Heart right ventricle (tissue), 16 donors: ENCODE data around the gene MLX. TPM values are rescaled to one million over a fixed set of nuclear protein-coding genes. Genes with fewer than 3 reads are reported as not detected.

Source experiments
- ATAC-seq, 8 donors: fragments of 200-7000 bp; cut with Tn5 transposase; one replicate each; pipeline ENCODE4 v1.9.1; 2020; ENCODE audit warnings: mild to moderate bottlenecking in 8 of 8, moderate library complexity in 8 of 8, moderate number of reproducible peaks in 1 of 8
- DNase-seq, 2 donors: peaks; one replicate each; pipeline ENCODE4 v3.0.0-alpha.2; 2020
- H3K27ac ChIP-seq, 10 donors: fragments of 200-600 bp; sonication (generic) in 2 of 10; one replicate each; pipeline versions ENCODE4 v1.5.0 to v1.8.0; 2020 to 2022; ENCODE audit warnings: mild to moderate bottlenecking in 3 of 10
- H3K27me3 ChIP-seq, 7 donors: fragments of 200-600 bp; one replicate each; pipeline ENCODE4 v1.8.0; 2021 to 2022; ENCODE audit warnings: mild to moderate bottlenecking in 2 of 7
- H3K36me3 ChIP-seq, 9 donors: fragments of 200-600 bp; sonication (generic) in 1 of 9; one replicate each; pipeline versions ENCODE4 v1.5.0 to v1.8.0; 2020 to 2022; ENCODE audit warnings: mild to moderate bottlenecking in 2 of 9
- H3K4me1 ChIP-seq, 9 donors: fragments of 200-600 bp; sonication (generic) in 1 of 9; one replicate each; pipeline versions ENCODE4 v1.5.0 to v1.8.0; 2020 to 2022; ENCODE audit warnings: mild to moderate bottlenecking in 4 of 9
- H3K4me3 ChIP-seq, 10 donors: fragments of 200-600 bp; sonication (generic) in 2 of 10; one replicate each; pipeline versions ENCODE4 v1.5.0 to v1.8.0; 2020 to 2022; ENCODE audit warnings: mild to moderate bottlenecking in 7 of 10, moderate library complexity in 2 of 10
- H3K9me3 ChIP-seq, 11 donors: fragments of 200-600 bp in 10 of 11; sonication (generic) in 2 of 11; one replicate each; pipeline versions ENCODE4 v1.5.0 to v1.8.0; 2013 to 2022; ENCODE audit warnings: mild to moderate bottlenecking in 2 of 11, control low read depth in 1 of 11, moderate library complexity in 1 of 11
- CTCF ChIP-seq, 9 donors: fragments of 200-600 bp; sonication (generic) in 2 of 9; IDR thresholded peaks; one replicate each; pipeline versions ENCODE4 v1.5.0 to v1.8.0; 2021 to 2022; ENCODE audit warnings: antibody characterized with exemption in 9 of 9, mild to moderate bottlenecking in 5 of 9, moderate library complexity in 1 of 9
- WGBS, 2 donors: extraction: QIAGEN DNeasy Blood & Tissue Kit; methylation state at CpG; one replicate each; pipeline ENCODE4 v1.1.7; 2013; ENCODE audit warnings: inconsistent platforms in 1 of 2; 5-methylcytosine and 5-hydroxymethylcytosine counted together
- intact Hi-C, 10 donors: fragments of 100-400 bp; cut with DNase I; formaldehyde crosslinking; loops; one replicate each; pipeline versions ENCODE4 v1.11.1 to v1.14.2; 2022
- polyA plus RNA-seq, 2 donors: library from polyadenylated mRNA; stranded (reverse); fragments of 200-250 nt; gene quantifications; one replicate each; pipeline ENCODE4 v1.2.3, GENCODE V29; 2013
- total RNA-seq, 10 donors: library from RNA; stranded (reverse); fragmentation: NEBNext Ultra II Directional in 3 of 10; extraction: Animal tissue kit (Norgen Biotek cat#: 25700) in 3 of 10; gene quantifications; one replicate each; pipeline versions ENCODE4 v1.2.1 to v1.2.4, GENCODE V29; 2021 to 2023
- donor health status: Arrhythmogenic right ventricular cardiomyopathy.
- donor health status: ischemic (EF 13 %, LVEDD 7.1; RV severe dilation, severe dysfunction).
- donor health status: healthy with polysubstance abuse.
- donor health status: DM: no; HTN: yes; CAD: no.
- donor health status: DM: no; HTN: no; CAD: no.
- donor health status: ischemic (EF 25% LVEDD 6.9; RV normal size, moderate dysfunction).
- donor health status: ischemic (EF 25% LVEDD 5.7; RV mildly dilated, moderate dysfunction).
- donor health status: healthy.
- donor health status: DM: yes; HTN: yes; CAD: no.
- donor health status: Ischemic cardiomyopathy.
- donor health status: ischemic (EF 35%, LVEDD 5.7; RV mildly dilated, moderate dysfunction).
- donor health status: nonischemic (EF 11% LVEDD 7.7; RV severe dilation, severe dysfunction).
- donor health status: DM: yes; HTN: yes; CAD: no.
- donor health status: PGD.
- donor health status: ischemic (EF 29% LVEDD 5.4; RV normal size, mild dysfunction).
- donor health status: nonischemic (EF 23%, LVEDD 6.1; RV moderate dilation, normal function).

Gene MLX
- total and polyA plus RNA-seq, 12 donors = 45.7 to 87.2 (median 56.9) TPM

DNA sequence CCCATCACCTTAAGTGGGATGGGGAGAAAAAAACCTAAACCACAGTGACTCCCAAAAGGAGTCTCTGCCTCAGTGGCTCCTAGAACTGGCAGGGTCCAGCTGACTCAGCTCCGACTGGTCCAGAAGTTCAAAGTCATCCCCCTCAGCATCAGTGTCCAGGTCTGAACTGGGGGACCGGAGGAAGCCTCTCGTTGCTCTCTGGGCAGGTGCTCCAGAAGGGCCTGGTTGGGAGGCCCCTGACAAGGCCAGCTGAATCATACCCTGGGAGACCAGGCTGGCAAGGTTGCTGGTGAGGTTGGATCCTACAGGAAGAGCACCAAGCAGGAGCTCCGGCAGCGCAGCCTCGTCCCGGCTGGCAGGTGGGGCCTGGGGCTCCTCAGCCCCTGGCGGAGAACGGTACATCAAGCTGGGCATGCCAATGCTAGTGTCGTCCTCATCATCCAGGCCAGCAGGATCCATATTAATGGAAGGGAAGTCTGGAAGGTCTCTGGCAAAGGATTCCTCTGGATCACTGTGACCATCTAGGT, 14.9 kb downstream of the MLX start:
- Histone ChIP-seq H3K36me3 (peaks cover 0 to 81% (median 49%) of the 10 kb centered on the region in 9 donors), H3K4me3 (no peak overlapping the region), H3K4me1 (peaks cover 10 to 46% (median 32%) of the 10 kb centered on the region in 9 donors), H3K27ac (no peak overlapping the region), H3K9me3 (no peaks in the 10 kb centered on the region), H3K27me3 (no peaks in the 10 kb centered on the region)
- 90 to 91% methylated on average over 10 of the region's 10 CpGs for WGBS, 2 donors
- TF ChIP-seq CTCF (IDR thresholded peaks at IDR 0.05) = no peak
- intact Hi-C loops = loop anchor here in 1 of 10 donors (10.0 kb wide), 1 partner anchor 103 kb away; the partner anchor contains the start of genes CCR10 and CNTNAP1
- ATAC-seq = no peak
- no peak for DNase-seq

GRCh38 chr17:42584880-42585279, 18.0 kb downstream of the MLX start:
- H3K4me3 ChIP-seq = no peak overlapping the region
- H3K27ac ChIP-seq = peak overlapping the region in 4 of 10 donors; percentile 11 to 64 (median 52)
- TF ChIP-seq CTCF (IDR thresholded peaks at IDR 0.05) = no peak
- H3K27me3 ChIP-seq = no peaks in the 10 kb centered on the region
- no peak for DNase-seq
- no peak for ATAC-seq
- peaks cover 0 to 100% (median 69%) of the 10 kb centered on the region in 9 donors for H3K36me3 ChIP-seq
- intact Hi-C loops = loop anchor here in 1 of 10 donors (10.0 kb wide), 1 partner anchor 100 kb away; the partner anchor contains the start of genes CCR10 and CNTNAP1
- peaks cover 0 to 34% (median 17%) of the 10 kb centered on the region in 9 donors for H3K4me1 ChIP-seq
- WGBS, 2 donors = 75 to 86% methylated on average over 9 of the region's 9 CpGs
- no peaks in the 10 kb centered on the region for H3K9me3 ChIP-seq

DNA sequence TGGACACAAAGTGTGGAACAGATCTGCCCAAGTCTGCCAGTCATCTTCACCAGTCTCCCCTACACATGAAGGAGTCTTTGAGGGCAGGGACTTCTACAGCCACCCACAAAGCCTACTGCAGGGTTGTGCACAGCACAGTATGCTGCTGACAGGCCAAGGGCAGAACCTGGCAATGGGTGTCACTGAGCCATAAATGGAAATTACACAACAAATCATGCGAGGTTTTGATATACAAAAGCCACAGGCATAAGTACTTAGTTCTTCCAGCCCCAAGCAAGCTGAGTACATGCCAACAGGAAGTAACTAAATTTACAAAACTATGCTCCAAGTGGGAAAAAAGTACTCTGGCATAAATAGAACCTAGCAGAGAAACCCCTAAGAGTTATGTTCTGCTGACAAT, 18.5 kb downstream of the MLX start:
- DNase-seq (no peak), ATAC-seq (peak in 5 of 8 donors; percentile 28 to 75 (median 61))
- Histone ChIP-seq H3K9me3 (no peaks in the 10 kb centered on the region), H3K4me1 (peaks cover 0 to 34% (median 17%) of the 10 kb centered on the region in 9 donors), H3K4me3 (no peak overlapping the region), H3K27ac (peak overlapping the region in 5 of 10 donors; percentile 6 to 64 (median 49)), H3K36me3 (peaks cover 0 to 100% (median 74%) of the 10 kb centered on the region in 9 donors), H3K27me3 (no peaks in the 10 kb centered on the region)
- 23 to 35% methylated on average over 1 of the region's 1 CpG for WGBS, 2 donors
- intact Hi-C loops = loop anchor here in 1 of 10 donors (10.0 kb wide), 1 partner anchor 99 kb away; the partner anchor contains the start of genes CCR10 and CNTNAP1
- TF ChIP-seq CTCF (IDR thresholded peaks at IDR 0.05) = no peak

DNA sequence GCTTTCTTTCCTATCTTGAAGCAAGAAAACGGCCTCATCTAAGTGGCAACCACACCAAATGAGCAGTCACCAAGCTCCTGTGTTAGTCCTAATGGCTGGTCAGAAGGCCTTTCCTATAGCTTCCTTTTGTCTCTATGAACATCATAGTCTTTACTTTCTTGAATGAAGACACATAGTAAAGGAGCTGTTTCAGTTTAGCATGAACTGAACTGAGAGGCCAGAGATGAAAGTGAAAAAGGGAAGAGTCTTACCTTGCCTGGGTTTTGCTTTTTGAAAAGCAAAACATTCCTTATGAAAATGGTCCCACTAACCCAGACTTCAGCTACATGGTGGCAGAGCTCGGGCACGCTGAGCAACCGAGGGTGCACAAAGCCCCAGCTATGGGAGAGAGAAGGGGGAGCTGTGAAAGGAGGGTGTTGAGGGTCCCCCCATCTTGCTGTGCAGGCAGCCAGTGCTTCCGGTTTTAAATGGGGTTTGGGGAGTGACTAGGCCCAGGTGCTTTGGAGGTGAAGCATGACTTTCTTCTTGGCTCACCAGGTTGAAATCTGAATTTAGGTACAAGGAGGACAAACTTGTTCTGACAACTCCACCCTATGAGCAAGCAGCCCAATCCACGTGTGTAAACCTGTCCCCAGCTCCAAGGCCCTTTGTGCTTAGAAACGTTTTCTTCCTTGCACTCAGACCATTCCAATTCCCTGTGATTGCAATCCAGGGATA, 19.8 kb downstream of the MLX start:
- H3K4me3 ChIP-seq = no peak overlapping the region
- intact Hi-C loops = loop anchor here in 1 of 10 donors (10.0 kb wide), 1 partner anchor 98 kb away; the partner anchor contains the start of genes CCR10 and CNTNAP1
- H3K9me3 ChIP-seq = no peaks in the 10 kb centered on the region
- DNase-seq (no peak), ATAC-seq (no peak)
- TF ChIP-seq CTCF (IDR thresholded peaks at IDR 0.05) = no peak
- H3K27ac ChIP-seq = peak overlapping the region in 4 of 10 donors; percentile 11 to 44 (median 29)
- peaks cover 0 to 34% (median 17%) of the 10 kb centered on the region in 9 donors for H3K4me1 ChIP-seq
- H3K36me3 ChIP-seq = peaks cover 0 to 100% (median 77%) of the 10 kb centered on the region in 9 donors
- WGBS, 2 donors = 78 to 79% methylated on average over 7 of the region's 7 CpGs
- H3K27me3 ChIP-seq = no peaks in the 10 kb centered on the region
